Measurements from ENCODE around the gene LRP8. TPM values are rescaled to one million over a fixed set of nuclear protein-coding genes. Genes with fewer than 3 reads are reported as not detected.

The LRP8 gene
- total and polyA plus RNA-seq, 2 of the 4 experiments (the other 2 are of a cell fraction), result 12.0 to 12.1 TPM

DNA sequence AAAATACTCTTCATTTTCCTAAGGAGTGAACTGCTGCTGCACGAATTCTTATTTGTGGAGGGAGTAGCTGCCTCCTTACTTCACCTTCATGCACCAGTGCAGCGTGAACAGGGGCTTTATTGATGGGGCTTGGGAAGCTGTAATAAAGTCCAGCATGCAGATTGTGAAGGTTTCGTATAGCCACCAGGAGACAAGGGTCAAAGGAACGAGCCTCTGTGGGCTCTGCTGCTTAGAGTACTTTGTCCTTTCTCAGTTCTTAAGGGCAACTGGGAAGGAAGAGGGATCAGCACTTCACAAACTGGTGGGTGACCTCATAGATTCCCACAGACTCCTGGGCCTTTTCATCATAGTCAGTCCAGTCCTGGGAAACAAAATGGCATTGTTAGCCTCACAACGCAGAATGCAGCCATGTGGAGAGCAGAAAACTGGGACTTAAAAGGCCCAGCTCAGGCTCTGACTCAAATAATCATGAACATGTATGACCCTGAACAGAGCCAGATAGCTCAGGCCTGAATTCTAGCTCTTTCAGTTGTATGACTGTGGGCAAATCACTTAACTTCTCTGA lies 113.4 kb downstream of the LRP8 start:
- H3K36me3 ChIP-seq (ENCODE audit: control insufficient read depth, insufficient read depth, low read length), result peaks cover 53% of the 10 kb centered on the region
- peak overlapping the region; percentile 23 for H2AK9ac ChIP-seq (replicated peaks; ENCODE audit: low read depth, low read length, poor library complexity)
- no peak overlapping the region for H2AK5ac ChIP-seq (ENCODE audit: low read depth, low read length)
- H3K4me3 ChIP-seq (ENCODE audit: insufficient read depth, low read depth, low read length), result no peak overlapping the region
- no peaks in the 10 kb centered on the region for H3K27me3 ChIP-seq (ENCODE audit: control insufficient read depth, insufficient read depth, low read length)
- no peak overlapping the region for H3K23ac ChIP-seq (ENCODE audit: low read depth, low read length)
- dilution Hi-C loops (cut with HindIII; ENCODE audit: low sequenced_read_pairs, unreplicated experiment), result no loop called here
- H2BK20ac ChIP-seq (ENCODE audit: low read depth, low read length), result no peak overlapping the region
- peaks cover 15% of the 10 kb centered on the region; the same call in 1 of the 2 replicates for H3K9me1 ChIP-seq (ENCODE audit: insufficient read depth, low read length)
- peaks cover 15 to 24% of the 10 kb centered on the region in 2 experiments for H3K79me1 ChIP-seq (ENCODE audit: low read depth in 1 of 2, low read length in 2 of 2)
- no peak overlapping the region for H2BK120ac ChIP-seq (ENCODE audit: low read depth, low read length)
- no peak overlapping the region for H4K8ac ChIP-seq (ENCODE audit: low read depth in 2 of 2, low read length in 2 of 2)
- no peak overlapping the region for H3K9ac ChIP-seq (ENCODE audit: low read depth, low read length)
- ATAC-seq (ENCODE audit: low read depth), result no peak
- H2AFZ ChIP-seq (replicated peaks; ENCODE audit: low read length, poor library complexity), result no peak overlapping the region
- in situ Hi-C loops (cut with MboI; ENCODE audit: low sequenced_read_pairs), result no loop called here
- H4K20me1 ChIP-seq (ENCODE audit: insufficient read depth, low read length), result no peaks in the 10 kb centered on the region
- 100% methylated on average over 2 of the region's 5 CpGs; no CpG with 5 or more reads in 1 of the 2 experiments for WGBS, 2 experiments (ENCODE audit: extremely low coverage in 2 of 2, insufficient read length in 1 of 2)
- H2BK5ac ChIP-seq (ENCODE audit: low read depth, low read length, poor library complexity, severe bottlenecking), result no peak overlapping the region
- H3K4me2 ChIP-seq (ENCODE audit: low read depth, low read length), result no peak overlapping the region
- H3K56ac ChIP-seq (ENCODE audit: extremely low read depth, insufficient read depth, low read length), result no peak overlapping the region
- ChIA-PET POLR2A (ENCODE audit: unreplicated experiment) (no interaction called here), CTCF (interaction anchor here (0.7 kb wide), 1 partner anchor 199 kb away, joined by 6 read pairs; no protein-coding TSS in a partner anchor)
- H3K4ac ChIP-seq (ENCODE audit: low read depth, low read length), result no peak overlapping the region
- no peak overlapping the region for H4K91ac ChIP-seq (ENCODE audit: insufficient read depth, low read depth, low read length)
- intact Hi-C loops (cut with micrococcal nuclease), result no loop called here
- no peak overlapping the region for H4K5ac ChIP-seq (ENCODE audit: low read depth, low read length)
- no peak overlapping the region for H3K18ac ChIP-seq (ENCODE audit: low read depth, low read length)
- no TSS peak for BruUV-seq (replicated peaks)
- no peak overlapping the region for H3K14ac ChIP-seq (replicated peaks; ENCODE audit: low read depth, low read length)
- no peak overlapping the region for H2BK15ac ChIP-seq (ENCODE audit: low read depth, low read length)
- DNase-seq, result no peak
- no peaks in the 10 kb centered on the region for H3K9me3 ChIP-seq (ENCODE audit: control insufficient read depth, insufficient read depth, low read length)
- TF ChIP-seq CEBPB (IDR thresholded peaks at IDR 0.05; ENCODE audit: low read depth, low read length), result no peak
- TF ChIP-seq MAZ (IDR thresholded peaks at IDR 0.05; ENCODE audit: borderline replicate concordance, low read depth, low read length), result no peak
- TF ChIP-seq, protein P1, sequence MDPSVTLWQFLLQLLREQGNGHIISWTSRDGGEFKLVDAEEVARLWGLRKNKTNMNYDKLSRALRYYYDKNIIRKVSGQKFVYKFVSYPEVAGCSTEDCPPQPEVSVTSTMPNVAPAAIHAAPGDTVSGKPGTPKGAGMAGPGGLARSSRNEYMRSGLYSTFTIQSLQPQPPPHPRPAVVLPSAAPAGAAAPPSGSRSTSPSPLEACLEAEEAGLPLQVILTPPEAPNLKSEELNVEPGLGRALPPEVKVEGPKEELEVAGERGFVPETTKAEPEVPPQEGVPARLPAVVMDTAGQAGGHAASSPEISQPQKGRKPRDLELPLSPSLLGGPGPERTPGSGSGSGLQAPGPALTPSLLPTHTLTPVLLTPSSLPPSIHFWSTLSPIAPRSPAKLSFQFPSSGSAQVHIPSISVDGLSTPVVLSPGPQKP (IDR thresholded peaks at IDR 0.05; ENCODE audit: borderline replicate concordance, low read depth, low read length), result no peak
- no peak for TF ChIP-seq RFX5 (IDR thresholded peaks at IDR 0.05; ENCODE audit: low read depth, low read length)
- TF ChIP-seq POLR2A (IDR thresholded peaks at IDR 0.05; ENCODE audit: low read depth, low read length), result no peak
- no peak for TF ChIP-seq FOS (IDR thresholded peaks at IDR 0.05; ENCODE audit: low read depth, low read length)
- TF ChIP-seq BHLHE40 (IDR thresholded peaks at IDR 0.05; ENCODE audit: low read depth, low read length), result no peak
- TF ChIP-seq NFE2L2 (IDR thresholded peaks at IDR 0.05; ENCODE audit: low read depth, low read length), result no peak
- TF ChIP-seq RAD21 (IDR thresholded peaks at IDR 0.05; ENCODE audit: low read length), result no peak
- TF ChIP-seq MAFK (IDR thresholded peaks at IDR 0.05; ENCODE audit: low read depth, low read length), result no peak
- TF ChIP-seq CHD1 (IDR thresholded peaks at IDR 0.05; ENCODE audit: low read depth, low read length), result no peak
- TF ChIP-seq, protein P2, sequence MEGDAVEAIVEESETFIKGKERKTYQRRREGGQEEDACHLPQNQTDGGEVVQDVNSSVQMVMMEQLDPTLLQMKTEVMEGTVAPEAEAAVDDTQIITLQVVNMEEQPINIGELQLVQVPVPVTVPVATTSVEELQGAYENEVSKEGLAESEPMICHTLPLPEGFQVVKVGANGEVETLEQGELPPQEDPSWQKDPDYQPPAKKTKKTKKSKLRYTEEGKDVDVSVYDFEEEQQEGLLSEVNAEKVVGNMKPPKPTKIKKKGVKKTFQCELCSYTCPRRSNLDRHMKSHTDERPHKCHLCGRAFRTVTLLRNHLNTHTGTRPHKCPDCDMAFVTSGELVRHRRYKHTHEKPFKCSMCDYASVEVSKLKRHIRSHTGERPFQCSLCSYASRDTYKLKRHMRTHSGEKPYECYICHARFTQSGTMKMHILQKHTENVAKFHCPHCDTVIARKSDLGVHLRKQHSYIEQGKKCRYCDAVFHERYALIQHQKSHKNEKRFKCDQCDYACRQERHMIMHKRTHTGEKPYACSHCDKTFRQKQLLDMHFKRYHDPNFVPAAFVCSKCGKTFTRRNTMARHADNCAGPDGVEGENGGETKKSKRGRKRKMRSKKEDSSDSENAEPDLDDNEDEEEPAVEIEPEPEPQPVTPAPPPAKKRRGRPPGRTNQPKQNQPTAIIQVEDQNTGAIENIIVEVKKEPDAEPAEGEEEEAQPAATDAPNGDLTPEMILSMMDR (conservative IDR thresholded peaks at IDR 0.05; ENCODE audit: low read depth, low read length), result no peak
- TF ChIP-seq MXI1 (IDR thresholded peaks at IDR 0.05; ENCODE audit: borderline replicate concordance, low read depth, low read length), result no peak
- TF ChIP-seq, protein P3, sequence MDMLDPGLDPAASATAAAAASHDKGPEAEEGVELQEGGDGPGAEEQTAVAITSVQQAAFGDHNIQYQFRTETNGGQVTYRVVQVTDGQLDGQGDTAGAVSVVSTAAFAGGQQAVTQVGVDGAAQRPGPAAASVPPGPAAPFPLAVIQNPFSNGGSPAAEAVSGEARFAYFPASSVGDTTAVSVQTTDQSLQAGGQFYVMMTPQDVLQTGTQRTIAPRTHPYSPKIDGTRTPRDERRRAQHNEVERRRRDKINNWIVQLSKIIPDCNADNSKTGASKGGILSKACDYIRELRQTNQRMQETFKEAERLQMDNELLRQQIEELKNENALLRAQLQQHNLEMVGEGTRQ (IDR thresholded peaks at IDR 0.05; ENCODE audit: low read depth, low read length), result no peak
- no peak for TF ChIP-seq SMC3 (IDR thresholded peaks at IDR 0.05; ENCODE audit: low read depth, low read length)
- TF ChIP-seq RCOR1 (IDR thresholded peaks at IDR 0.05; ENCODE audit: insufficient replicate concordance, low read length), result no peak
- no peak overlapping the region for H3K27ac ChIP-seq (ENCODE audit: insufficient read depth, low read length)
- peaks cover 2% of the 10 kb centered on the region; the same call in 1 of the 2 replicates for H3K4me1 ChIP-seq (ENCODE audit: control insufficient read depth, insufficient read depth, low read length)

Data from IMR-90 (cell line).